Breast epithelium (tissue), 4 donors: Measurements from ENCODE around the gene C4orf46. TPM values are rescaled to one million over a fixed set of nuclear protein-coding genes. Genes with fewer than 3 reads are reported as not detected.

Experiments
- DNase-seq, 2 donors: peaks; one replicate each; pipeline ENCODE4 v3.0.0-alpha.2; 2019; ENCODE audit warnings: low spot score in 2 of 2
- H3K27ac ChIP-seq, 2 donors: fragments of 200-600 bp; sonication (generic) in 1 of 2; one replicate each; pipeline ENCODE4 v1.5.1; 2016 to 2019; ENCODE audit warnings: mild to moderate bottlenecking in 1 of 2
- H3K27me3 ChIP-seq, 2 donors: fragments of 200-600 bp; sonication (generic) in 1 of 2; one replicate each; pipeline versions ENCODE4 v1.5.1 to v1.6.0; 2017 to 2019; ENCODE audit warnings: control low read depth in 1 of 2, mild to moderate bottlenecking in 1 of 2
- H3K36me3 ChIP-seq: fragments of 200-600 bp; one replicate; pipeline ENCODE4 v1.5.1; 2019
- H3K4me1 ChIP-seq, 2 donors: fragments of 200-600 bp; sonication (generic); one replicate each; pipeline ENCODE4 v1.5.1; 2016 to 2019; ENCODE audit warnings: control low read depth in 1 of 2
- H3K4me3 ChIP-seq, 3 donors: fragments of 200-600 bp; sonication (generic); 1 replicate in 2 of 3; 2 replicates in 1 of 3; pipeline ENCODE4 v1.5.1; 2016 to 2019; ENCODE audit warnings: mild to moderate bottlenecking in 3 of 3, moderate library complexity in 2 of 3
- H3K9me3 ChIP-seq, 2 donors: fragments of 200-600 bp; sonication (generic) in 1 of 2; one replicate each; pipeline ENCODE4 v1.5.1; 2016 to 2019; ENCODE audit warnings: control low read depth in 1 of 2
- POLR2A ChIP-seq: fragments of 450-650 bp; IDR thresholded peaks from one replicate; pipeline ENCODE4 v1.6.1; 2016; ENCODE audit warnings: antibody characterized with exemption, mild to moderate bottlenecking, moderate library complexity
- POLR2AphosphoS5 ChIP-seq, 3 donors: sonication (generic); formaldehyde crosslinking; IDR thresholded peaks; one replicate each; pipeline ENCODE4 v1.6.1; 2017; ENCODE audit warnings: antibody characterized with exemption in 3 of 3
- intact Hi-C: fragments of 100-400 bp; cut with DNase I; formaldehyde crosslinking; loops from one replicate; pipeline ENCODE4 v1.15.1; 2023; ENCODE audit warnings: low total_unique reads
- total RNA-seq, 3 donors: library from RNA; depleted of rRNA; stranded (reverse); fragments of >200 nt; gene quantifications; one replicate each; pipeline ENCODE4 v1.1.0, GENCODE V29; 2016
- TF ChIP-seq, protein P1 (sequence below), 3 donors: fragments of 450-650 bp; IDR thresholded peaks; one replicate each; pipeline ENCODE4 v1.5.1; 2016 to 2017; ENCODE audit warnings: antibody characterized with exemption in 3 of 3, mild to moderate bottlenecking in 3 of 3, moderate library complexity in 3 of 3

Gene C4orf46
- total RNA-seq, 3 donors from 2014 or later, result 3.3 to 6.1 (median 5.4) TPM

- no peaks in the 10 kb centered on the region for H3K9me3 ChIP-seq
- no peaks in the 10 kb centered on the region for H3K4me1 ChIP-seq
- peaks cover 12% of the 10 kb centered on the region for H3K36me3 ChIP-seq
- DNase-seq, result no peak
- intact Hi-C loops, result no loop called here
- H3K27ac ChIP-seq, result no peak overlapping the region
- TF ChIP-seq POLR2AphosphoS5 (IDR thresholded peaks at IDR 0.05) (no peak), POLR2A (no peak)
- TF ChIP-seq, protein P1, sequence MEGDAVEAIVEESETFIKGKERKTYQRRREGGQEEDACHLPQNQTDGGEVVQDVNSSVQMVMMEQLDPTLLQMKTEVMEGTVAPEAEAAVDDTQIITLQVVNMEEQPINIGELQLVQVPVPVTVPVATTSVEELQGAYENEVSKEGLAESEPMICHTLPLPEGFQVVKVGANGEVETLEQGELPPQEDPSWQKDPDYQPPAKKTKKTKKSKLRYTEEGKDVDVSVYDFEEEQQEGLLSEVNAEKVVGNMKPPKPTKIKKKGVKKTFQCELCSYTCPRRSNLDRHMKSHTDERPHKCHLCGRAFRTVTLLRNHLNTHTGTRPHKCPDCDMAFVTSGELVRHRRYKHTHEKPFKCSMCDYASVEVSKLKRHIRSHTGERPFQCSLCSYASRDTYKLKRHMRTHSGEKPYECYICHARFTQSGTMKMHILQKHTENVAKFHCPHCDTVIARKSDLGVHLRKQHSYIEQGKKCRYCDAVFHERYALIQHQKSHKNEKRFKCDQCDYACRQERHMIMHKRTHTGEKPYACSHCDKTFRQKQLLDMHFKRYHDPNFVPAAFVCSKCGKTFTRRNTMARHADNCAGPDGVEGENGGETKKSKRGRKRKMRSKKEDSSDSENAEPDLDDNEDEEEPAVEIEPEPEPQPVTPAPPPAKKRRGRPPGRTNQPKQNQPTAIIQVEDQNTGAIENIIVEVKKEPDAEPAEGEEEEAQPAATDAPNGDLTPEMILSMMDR (IDR thresholded peaks at IDR 0.05), result no peak
- H3K27me3 ChIP-seq, result no peaks in the 10 kb centered on the region
- no peak overlapping the region for H3K4me3 ChIP-seq
Observed at GRCh38 chr4:158688813-158689212, 17.1 kb upstream of the C4orf46 start.

GRCh38 chr4:158682066-158682465 lies 10.4 kb upstream of the C4orf46 start:
- TF ChIP-seq, protein P1 (IDR thresholded peaks at IDR 0.05), result no peak
- no peak for TF ChIP-seq POLR2AphosphoS5 (IDR thresholded peaks at IDR 0.05)
- no peak for TF ChIP-seq POLR2A
- Histone ChIP-seq H3K9me3 (no peaks in the 10 kb centered on the region), H3K4me1 (no peaks in the 10 kb centered on the region), H3K4me3 (no peak overlapping the region), H3K27ac (no peak overlapping the region), H3K36me3 (no peaks in the 10 kb centered on the region), H3K27me3 (no peaks in the 10 kb centered on the region)
- DNase-seq, result no peak
- intact Hi-C loops, result no loop called here

GRCh38 chr4:158681629-158682028 lies 9.9 kb upstream of the C4orf46 start:
- H3K27me3 ChIP-seq, result no peaks in the 10 kb centered on the region
- no peaks in the 10 kb centered on the region for H3K4me1 ChIP-seq
- no peaks in the 10 kb centered on the region for H3K9me3 ChIP-seq
- intact Hi-C loops, result no loop called here
- H3K36me3 ChIP-seq, result no peaks in the 10 kb centered on the region
- H3K4me3 ChIP-seq, result no peak overlapping the region
- TF ChIP-seq POLR2A (no peak), POLR2AphosphoS5 (IDR thresholded peaks at IDR 0.05) (no peak)
- TF ChIP-seq, protein P1 (IDR thresholded peaks at IDR 0.05), result no peak
- no peak for DNase-seq
- no peak overlapping the region for H3K27ac ChIP-seq

DNA sequence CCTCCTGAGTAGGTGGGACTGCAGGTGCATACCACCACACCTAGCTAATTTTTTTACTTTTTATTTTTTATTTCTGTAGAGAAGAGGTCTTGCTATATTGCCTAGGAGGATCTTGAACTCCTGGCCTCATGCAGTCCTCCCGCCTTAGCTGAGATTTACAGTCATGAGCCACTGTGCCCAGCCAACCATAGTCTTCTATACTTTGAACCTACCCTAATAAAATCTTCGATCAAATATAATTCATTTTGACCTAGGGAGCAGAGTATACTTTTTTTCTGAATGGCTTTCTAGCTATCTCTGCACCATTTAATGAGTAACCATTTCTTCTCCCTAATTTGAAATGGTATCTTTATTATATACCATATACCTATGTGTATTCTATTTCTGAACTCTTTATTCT lies 7.1 kb upstream of the C4orf46 start:
- DNase-seq, result no peak
- Histone ChIP-seq H3K9me3 (no peaks in the 10 kb centered on the region), H3K4me3 (no peak overlapping the region), H3K4me1 (no peaks in the 10 kb centered on the region), H3K36me3 (no peaks in the 10 kb centered on the region), H3K27ac (no peak overlapping the region), H3K27me3 (no peaks in the 10 kb centered on the region)
- TF ChIP-seq POLR2AphosphoS5 (IDR thresholded peaks at IDR 0.05) (no peak), POLR2A (no peak)
- TF ChIP-seq, protein P1 (IDR thresholded peaks at IDR 0.05), result no peak
- intact Hi-C loops, result no loop called here

DNA sequence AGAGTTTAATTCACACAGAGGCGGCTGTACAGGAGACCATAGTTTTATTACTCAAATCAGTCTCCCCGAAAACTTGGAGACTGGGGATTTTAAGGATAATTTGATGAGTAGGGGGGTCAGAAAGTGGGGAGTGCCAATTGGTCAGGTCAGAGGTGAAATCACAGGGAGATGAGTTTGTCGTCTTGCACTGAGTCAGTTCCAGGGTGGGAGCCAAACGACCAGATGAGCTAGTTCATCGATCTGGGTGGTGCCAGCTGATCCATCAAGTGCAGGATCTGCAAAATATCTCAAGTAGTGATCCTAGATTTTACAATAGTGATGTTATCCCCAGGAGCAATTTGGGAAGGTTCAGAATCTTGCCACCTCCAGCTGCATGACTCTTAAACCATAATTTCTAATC lies 4.4 kb upstream of the C4orf46 start:
- Histone ChIP-seq H3K27ac (no peak overlapping the region), H3K4me3 (no peak overlapping the region), H3K36me3 (no peaks in the 10 kb centered on the region), H3K4me1 (no peaks in the 10 kb centered on the region), H3K9me3 (no peaks in the 10 kb centered on the region), H3K27me3 (no peaks in the 10 kb centered on the region)
- intact Hi-C loops, result no loop called here
- no peak for DNase-seq
- TF ChIP-seq POLR2AphosphoS5 (IDR thresholded peaks at IDR 0.05) (no peak), POLR2A (no peak)
- TF ChIP-seq, protein P1 (IDR thresholded peaks at IDR 0.05), result no peak
